Measurements from ENCODE around the gene PPP2R2D. TPM values are rescaled to one million over a fixed set of nuclear protein-coding genes. Genes with fewer than 3 reads are reported as not detected.
A peak's percentile ranks its signal among the peaks of the same experiment; 100 is the strongest.

PPP2R2D gene
- total RNA-seq, 1 experiment from 2014 or later: 29.2 TPM

GRCh38 chr10:131954356-131954965 lies 53.7 kb downstream of the PPP2R2D start:
- Histone ChIP-seq H3K4me3 (no peak overlapping the region), H3K27ac (no peak overlapping the region), H3K27me3 (replicated peaks) (no peaks in the 10 kb centered on the region), H3K36me3 (peaks cover 47% of the 10 kb centered on the region), H3K9me3 (replicated peaks) (no peaks in the 10 kb centered on the region), H3K4me1 (replicated peaks) (no peaks in the 10 kb centered on the region)
- DNase-seq (ENCODE audit: low read depth in 1 of 2, low spot score in 2 of 2): no peak

- no peaks in the 10 kb centered on the region for H3K9me3 ChIP-seq (replicated peaks)
Measured at GRCh38 chr10:131955591-131956340, 55.0 kb downstream of the PPP2R2D start.

GRCh38 chr10:131959841-131960240 lies 59.0 kb downstream of the PPP2R2D start:
- H3K4me1 ChIP-seq (replicated peaks): peaks cover 21% of the 10 kb centered on the region
- no peaks in the 10 kb centered on the region for H3K27me3 ChIP-seq (replicated peaks)
- H3K27ac ChIP-seq: no peak overlapping the region
- DNase-seq (ENCODE audit: low read depth in 1 of 2, low spot score in 2 of 2): no peak
- no peaks in the 10 kb centered on the region for H3K9me3 ChIP-seq (replicated peaks)
- peaks cover 36% of the 10 kb centered on the region for H3K36me3 ChIP-seq
- no peak overlapping the region for H3K4me3 ChIP-seq

More at GRCh38 chr10:131955591-131956340, 55.0 kb downstream of the PPP2R2D start:
- Histone ChIP-seq H3K36me3 (peaks cover 52% of the 10 kb centered on the region), H3K4me1 (replicated peaks) (no peaks in the 10 kb centered on the region), H3K27me3 (replicated peaks) (no peaks in the 10 kb centered on the region), H3K4me3 (no peak overlapping the region), H3K27ac (no peak overlapping the region)
- DNase-seq (ENCODE audit: low read depth in 1 of 2, low spot score in 2 of 2): no peak

- H3K27ac ChIP-seq: no peak overlapping the region
- DNase-seq (ENCODE audit: low read depth in 1 of 2, low spot score in 2 of 2): no peak
- peaks cover 30% of the 10 kb centered on the region for H3K36me3 ChIP-seq
- peaks cover 21% of the 10 kb centered on the region for H3K4me1 ChIP-seq (replicated peaks)
- no peaks in the 10 kb centered on the region for H3K9me3 ChIP-seq (replicated peaks)
- no peaks in the 10 kb centered on the region for H3K27me3 ChIP-seq (replicated peaks)
- H3K4me3 ChIP-seq: no peak overlapping the region
Measured at GRCh38 chr10:131960631-131961046, 59.8 kb downstream of the PPP2R2D start.

GRCh38 chr10:131961047-131961776 lies 60.4 kb downstream of the PPP2R2D start:
- Histone ChIP-seq H3K27ac (no peak overlapping the region; the same call in 1 of the 2 replicates), H3K36me3 (peaks cover 24% of the 10 kb centered on the region), H3K9me3 (replicated peaks) (no peaks in the 10 kb centered on the region), H3K4me3 (no peak overlapping the region), H3K4me1 (replicated peaks) (peaks cover 21% of the 10 kb centered on the region), H3K27me3 (replicated peaks) (no peaks in the 10 kb centered on the region)
- no peak for DNase-seq (ENCODE audit: low read depth in 1 of 2, low spot score in 2 of 2)

GRCh38 chr10:131961777-131962662 lies 61.2 kb downstream of the PPP2R2D start:
- peak; percentile 62 to 74 for DNase-seq (ENCODE audit: low read depth in 1 of 2, low spot score in 2 of 2)
- Histone ChIP-seq H3K27me3 (replicated peaks) (no peaks in the 10 kb centered on the region), H3K36me3 (peaks cover 22% of the 10 kb centered on the region), H3K27ac (peak overlapping the region; percentile 55), H3K9me3 (replicated peaks) (no peaks in the 10 kb centered on the region), H3K4me1 (replicated peaks) (peaks cover 21% of the 10 kb centered on the region), H3K4me3 (peak overlapping the region; percentile 31)

GRCh38 chr10:131963350-131963749 lies 62.5 kb downstream of the PPP2R2D start:
- no peaks in the 10 kb centered on the region for H3K27me3 ChIP-seq (replicated peaks)
- no peak for DNase-seq (ENCODE audit: low read depth in 1 of 2, low spot score in 2 of 2)
- no peak overlapping the region for H3K27ac ChIP-seq
- H3K36me3 ChIP-seq: peaks cover 27% of the 10 kb centered on the region
- no peak overlapping the region for H3K4me3 ChIP-seq
- H3K9me3 ChIP-seq (replicated peaks): no peaks in the 10 kb centered on the region
- peaks cover 21% of the 10 kb centered on the region for H3K4me1 ChIP-seq (replicated peaks)

GRCh38 chr10:131963811-131964210 lies 63.0 kb downstream of the PPP2R2D start:
- Histone ChIP-seq H3K27ac (no peak overlapping the region), H3K4me3 (no peak overlapping the region), H3K4me1 (replicated peaks) (peaks cover 21% of the 10 kb centered on the region), H3K27me3 (replicated peaks) (no peaks in the 10 kb centered on the region), H3K36me3 (peaks cover 31% of the 10 kb centered on the region), H3K9me3 (replicated peaks) (no peaks in the 10 kb centered on the region)
- DNase-seq (ENCODE audit: low read depth in 1 of 2, low spot score in 2 of 2): no peak

- no peak overlapping the region for H3K4me3 ChIP-seq
- no peaks in the 10 kb centered on the region for H3K27me3 ChIP-seq (replicated peaks)
- peaks cover 36% of the 10 kb centered on the region for H3K36me3 ChIP-seq
- no peaks in the 10 kb centered on the region for H3K9me3 ChIP-seq (replicated peaks)
- no peak for DNase-seq (ENCODE audit: low read depth in 1 of 2, low spot score in 2 of 2)
- peaks cover 21% of the 10 kb centered on the region for H3K4me1 ChIP-seq (replicated peaks)
- H3K27ac ChIP-seq: no peak overlapping the region
Measured at GRCh38 chr10:131964298-131964697, 63.5 kb downstream of the PPP2R2D start.

GRCh38 chr10:131968949-131969348 lies 68.1 kb downstream of the PPP2R2D start:
- Histone ChIP-seq H3K4me1 (replicated peaks) (peaks cover 7% of the 10 kb centered on the region; the same call in 1 of the 2 replicates), H3K9me3 (replicated peaks) (no peaks in the 10 kb centered on the region), H3K36me3 (peaks cover 61% of the 10 kb centered on the region), H3K27ac (no peak overlapping the region), H3K4me3 (no peak overlapping the region), H3K27me3 (replicated peaks) (no peaks in the 10 kb centered on the region)
- no peak for DNase-seq (ENCODE audit: low read depth in 1 of 2, low spot score in 2 of 2)

- H3K27me3 ChIP-seq (replicated peaks): no peaks in the 10 kb centered on the region
- H3K27ac ChIP-seq: no peak overlapping the region
- H3K36me3 ChIP-seq: peaks cover 61% of the 10 kb centered on the region
- H3K4me1 ChIP-seq (replicated peaks): peaks cover 7% of the 10 kb centered on the region; the same call in 1 of the 2 replicates
- DNase-seq (ENCODE audit: low read depth in 1 of 2, low spot score in 2 of 2): no peak
- no peak overlapping the region for H3K4me3 ChIP-seq
- H3K9me3 ChIP-seq (replicated peaks): no peaks in the 10 kb centered on the region
Measured at GRCh38 chr10:131970946-131971345, 70.1 kb downstream of the PPP2R2D start.

- no peaks in the 10 kb centered on the region for H3K27me3 ChIP-seq (replicated peaks)
- no peak for DNase-seq (ENCODE audit: low read depth in 1 of 2, low spot score in 2 of 2)
- peaks cover 7% of the 10 kb centered on the region; the same call in 1 of the 2 replicates for H3K4me1 ChIP-seq (replicated peaks)
- no peak overlapping the region for H3K4me3 ChIP-seq
- no peaks in the 10 kb centered on the region for H3K9me3 ChIP-seq (replicated peaks)
- no peak overlapping the region for H3K27ac ChIP-seq
- H3K36me3 ChIP-seq: peaks cover 58% of the 10 kb centered on the region
Measured at GRCh38 chr10:131971591-131971990, 70.8 kb downstream of the PPP2R2D start.

GRCh38 chr10:131972474-131973071 lies 71.8 kb downstream of the PPP2R2D start:
- peak; percentile 31 to 60 for DNase-seq (ENCODE audit: low read depth in 1 of 2, low spot score in 2 of 2)
- Histone ChIP-seq H3K4me1 (replicated peaks) (peaks cover 7% of the 10 kb centered on the region; the same call in 1 of the 2 replicates), H3K27ac (no peak overlapping the region), H3K27me3 (replicated peaks) (no peaks in the 10 kb centered on the region), H3K36me3 (peaks cover 50% of the 10 kb centered on the region), H3K4me3 (no peak overlapping the region), H3K9me3 (replicated peaks) (no peaks in the 10 kb centered on the region)
